NCI-H146 treated with DMSO at 0.1 percent for 48 hours (cell line): ENCODE measurements around the gene CD27.
"Not testable (repeated sequence)": the region's sequence is repeated elsewhere in the genome, so short reads cannot be mapped to it uniquely, and the experiment has no call there.

Experiments used
- DNase-seq: peaks from one replicate; lab custom pipeline; 2025; ENCODE audit not compliant: unreplicated experiment; lab: John Stamatoyannopoulos, UW

CD27 gene

GRCh38 chr12:6461401-6462233, 16.9 kb downstream of the CD27 start:
- DNase-seq: no peak

GRCh38 chr12:6462234-6462995, 17.7 kb downstream of the CD27 start:
- DNase-seq: no peak

GRCh38 chr12:6463216-6463615, 18.5 kb downstream of the CD27 start:
- no peak for DNase-seq

- DNase-seq: no peak
Observed at GRCh38 chr12:6463858-6464257, 19.1 kb downstream of the CD27 start.

- DNase-seq: no peak
Observed at GRCh38 chr12:6464531-6464930, 19.8 kb downstream of the CD27 start.

GRCh38 chr12:6465467-6466183, 20.9 kb downstream of the CD27 start:
- peak; percentile 69 for DNase-seq

GRCh38 chr12:6466184-6466573, 21.4 kb downstream of the CD27 start:
- DNase-seq: no peak

GRCh38 chr12:6466751-6467150, 22.0 kb downstream of the CD27 start:
- DNase-seq: not testable (repeated sequence)

- DNase-seq: not testable (repeated sequence)
Observed at GRCh38 chr12:6467571-6468282, 23.0 kb downstream of the CD27 start.

GRCh38 chr12:6468283-6468575, 23.5 kb downstream of the CD27 start:
- DNase-seq: no peak

GRCh38 chr12:6469092-6469491, 24.3 kb downstream of the CD27 start:
- DNase-seq: no peak

GRCh38 chr12:6469609-6470374, 25.0 kb downstream of the CD27 start:
- no peak for DNase-seq

GRCh38 chr12:6470375-6471163, 25.8 kb downstream of the CD27 start, which contains the start of gene VAMP1:
Gene VAMP1 (minus strand): TSS chr12:6470677. CDS start chr12:6470531, 146 bp downstream.
- DNase-seq: peak; percentile 99

- no peak for DNase-seq
Observed at GRCh38 chr12:6471989-6472360, 27.2 kb downstream of the CD27 start.

GRCh38 chr12:6472491-6472890, 27.7 kb downstream of the CD27 start:
- DNase-seq: no peak

GRCh38 chr12:6475233-6475975, 30.6 kb downstream of the CD27 start:
- DNase-seq: not testable (repeated sequence)

GRCh38 chr12:6476489-6476888, 31.7 kb downstream of the CD27 start:
- DNase-seq: no peak

- not testable (repeated sequence) for DNase-seq
Observed at GRCh38 chr12:6477601-6478377, 33.0 kb downstream of the CD27 start.
